T-helper 9 cell (primary cell): ENCODE measurements around the gene GALNT9.
A peak's percentile ranks its signal among the peaks of the same experiment; 100 is the strongest.
"Not testable (repeated sequence)": the region's sequence is repeated elsewhere in the genome, so short reads cannot be mapped to it uniquely, and the experiment has no call there.

ENCODE experiments used
- DNase-seq: peaks from one replicate; pipeline ENCODE4 v3.0.0-alpha.2; 2020

Gene GALNT9

DNA sequence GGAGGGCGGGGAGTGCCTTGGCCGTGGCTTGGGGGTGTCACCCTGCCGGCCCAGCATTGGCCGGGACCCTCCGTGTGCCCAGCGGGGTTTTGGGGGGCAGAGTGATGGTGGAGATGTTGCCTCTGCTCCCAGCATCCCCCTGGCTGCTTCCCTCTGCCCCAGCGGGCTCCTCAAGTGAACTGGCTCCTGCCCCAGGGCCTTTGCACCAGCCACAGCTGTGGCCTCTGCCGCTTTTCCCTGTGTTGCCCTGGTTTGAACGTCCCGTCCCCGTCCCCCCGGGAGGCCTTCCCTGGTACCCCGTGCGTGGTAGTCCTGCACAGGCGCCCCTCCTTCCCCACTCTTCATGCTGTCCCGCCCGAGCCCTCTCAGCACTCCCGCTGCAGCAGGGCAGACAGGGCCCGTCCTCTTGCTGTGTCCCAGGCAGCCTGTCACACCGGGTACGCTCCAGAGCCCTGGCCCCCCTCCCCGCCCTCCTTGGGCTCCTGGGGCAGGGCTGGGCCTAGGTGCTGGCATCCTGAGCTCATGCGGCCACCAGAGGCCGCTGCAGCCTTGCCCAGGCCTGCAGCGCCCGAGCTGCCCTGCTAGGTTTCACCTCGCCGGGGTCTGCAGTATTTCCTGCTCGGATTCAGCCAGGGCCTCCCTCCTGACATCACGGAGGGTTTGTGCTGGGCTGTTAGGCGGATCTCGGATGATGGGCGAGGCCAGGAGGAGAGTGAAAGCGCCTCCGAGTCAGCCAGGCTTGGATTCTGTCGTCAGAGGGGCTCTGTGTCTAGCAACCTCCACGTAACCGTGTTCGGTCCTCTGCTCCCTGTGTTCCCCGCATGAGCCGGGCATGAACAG lies 175.7 kb downstream of the GALNT9 start:
- DNase-seq: peak; percentile 59

- DNase-seq: no peak
These were observed 176.4 kb downstream of the GALNT9 start for GRCh38 chr12:132152953-132153352.

DNA sequence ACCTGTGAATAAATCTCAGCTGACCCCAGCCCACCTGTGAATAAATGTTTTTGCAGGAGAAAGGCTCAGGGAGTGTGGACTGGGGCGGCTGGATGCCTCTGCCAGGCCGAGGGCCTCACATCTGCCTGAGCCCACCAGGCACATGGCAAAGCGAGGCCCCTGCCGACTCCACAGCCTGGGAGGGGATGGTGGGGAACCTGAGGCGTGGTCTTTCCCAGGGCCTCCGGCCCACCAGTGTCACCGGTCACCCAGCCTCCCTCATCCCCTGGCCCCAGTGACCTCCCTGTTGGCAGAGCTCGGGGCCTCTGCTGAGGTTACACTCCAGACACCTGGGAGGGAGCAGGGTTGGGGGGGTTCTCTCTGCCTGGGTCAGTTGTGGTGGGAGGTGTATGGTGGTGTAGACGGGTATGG lies 177.0 kb downstream of the GALNT9 start:
- no peak for DNase-seq

DNA sequence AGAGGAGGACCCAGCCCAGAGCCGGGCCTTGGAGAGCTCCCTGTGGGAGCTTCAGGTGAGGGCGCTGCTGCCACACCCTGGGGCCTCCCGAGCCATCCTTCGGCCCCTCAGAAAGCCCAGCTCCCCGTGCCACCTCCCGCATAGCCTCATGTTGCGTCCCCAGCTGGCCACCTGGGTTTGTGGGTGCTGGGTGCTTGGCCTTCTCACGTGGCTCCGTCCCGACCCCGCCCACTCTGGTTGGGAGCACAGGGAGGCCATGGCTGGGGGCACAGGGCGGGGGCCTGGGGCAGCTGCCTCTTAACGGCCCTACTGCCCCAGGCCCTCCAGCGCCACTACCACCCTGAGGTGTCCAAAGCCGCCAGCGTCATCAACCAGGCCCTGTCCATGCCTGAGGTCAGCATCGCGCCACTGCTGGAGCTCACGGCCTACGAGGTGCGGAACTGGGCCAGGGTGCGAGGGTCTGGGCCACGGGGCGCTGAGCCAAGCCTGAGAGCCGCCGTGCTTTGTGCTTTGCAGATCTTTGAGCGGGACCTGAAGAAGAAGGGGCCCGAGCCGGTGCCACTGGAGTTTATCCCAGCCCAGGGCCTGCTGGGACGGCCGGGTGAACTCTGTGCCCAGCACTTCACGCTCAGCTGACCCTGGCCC lies 177.5 kb downstream of the GALNT9 start:
- no peak for DNase-seq

DNA sequence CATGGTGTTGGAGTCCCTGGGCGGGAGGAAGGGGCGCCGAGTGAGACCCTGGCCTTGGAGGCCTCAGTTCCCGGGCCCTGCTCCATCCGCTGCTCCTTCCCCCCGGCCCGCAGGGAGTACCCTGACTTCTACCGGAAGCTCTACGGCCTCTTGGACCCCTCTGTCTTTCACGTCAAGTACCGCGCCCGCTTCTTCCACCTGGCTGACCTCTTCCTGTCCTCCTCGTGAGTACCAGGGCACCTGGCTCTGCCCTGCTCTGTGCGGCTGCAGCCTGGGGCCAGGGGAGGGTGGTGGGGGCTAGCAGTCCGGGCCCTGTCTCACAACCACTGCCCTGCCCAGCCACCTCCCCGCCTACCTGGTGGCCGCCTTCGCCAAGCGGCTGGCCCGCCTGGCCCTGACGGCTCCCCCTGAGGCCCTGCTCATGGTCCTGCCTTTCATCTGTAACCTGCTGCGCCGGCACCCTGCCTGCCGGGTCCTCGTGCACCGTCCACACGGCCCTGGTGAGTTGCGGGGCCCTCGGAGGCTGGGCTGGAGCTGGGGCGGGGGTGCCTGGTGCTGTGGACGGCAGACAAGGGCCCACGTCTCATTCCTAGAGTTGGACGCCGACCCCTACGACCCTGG lies 178.1 kb downstream of the GALNT9 start:
- no peak for DNase-seq

DNA sequence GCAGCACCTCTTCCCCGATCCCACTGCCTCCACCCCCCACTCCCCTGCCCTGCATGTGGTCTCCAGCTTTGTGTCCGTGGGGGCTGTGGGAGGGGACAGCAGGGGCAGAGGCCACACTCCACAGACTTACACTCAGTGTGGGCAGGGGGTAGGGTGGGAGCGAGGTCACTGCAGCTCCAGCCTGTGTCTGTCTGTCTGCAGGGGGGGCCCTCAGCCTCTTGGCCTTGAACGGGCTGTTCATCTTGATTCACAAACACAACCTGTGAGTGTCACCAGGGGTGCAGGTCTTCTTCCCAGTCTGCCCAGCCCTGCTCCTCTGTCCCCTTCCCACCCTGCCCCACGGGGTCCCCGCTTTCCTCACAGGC lies 178.6 kb downstream of the GALNT9 start:
- DNase-seq: no peak

GRCh38 chr12:132149526-132149925 lies 179.9 kb downstream of the GALNT9 start:
- DNase-seq: not testable (repeated sequence)

- DNase-seq: no peak
These were observed 180.9 kb downstream of the GALNT9 start for GRCh38 chr12:132148368-132149045.

- DNase-seq: no peak
These were observed 181.7 kb downstream of the GALNT9 start for GRCh38 chr12:132147423-132148367.

DNA sequence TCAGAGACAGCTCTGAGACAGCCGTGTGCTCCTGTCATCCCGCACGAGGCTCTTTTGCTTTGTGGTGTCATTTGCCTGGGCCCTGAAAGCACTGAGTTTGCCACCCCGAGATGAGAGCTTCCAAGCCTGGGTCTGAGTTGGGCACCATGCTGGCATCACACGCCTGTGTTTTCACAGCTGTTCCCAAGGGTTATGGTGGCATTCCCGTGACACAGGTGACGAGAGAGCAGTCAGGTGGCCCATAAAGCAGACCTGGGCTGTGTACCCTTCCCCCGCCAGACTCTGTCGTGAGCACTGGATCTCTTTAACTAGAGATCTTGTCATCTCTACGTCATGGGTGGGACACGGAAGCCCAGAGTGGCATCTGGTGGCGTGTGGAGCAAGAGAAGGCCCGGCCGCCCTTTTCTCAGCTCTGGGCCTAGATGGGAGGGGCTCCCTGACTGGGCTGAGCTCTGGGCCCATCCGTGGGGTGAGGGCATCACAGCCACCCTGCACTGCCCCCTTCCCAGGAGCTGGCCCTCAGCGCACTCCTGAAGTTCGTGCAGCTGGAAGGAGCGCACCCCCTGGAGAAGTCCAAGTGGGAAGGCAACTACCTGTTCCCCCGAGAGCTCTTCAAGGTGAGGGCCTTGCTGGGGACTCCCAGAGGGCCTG lies 182.5 kb downstream of the GALNT9 start:
- no peak for DNase-seq
